Activated T-cell treated with anti-CD3 and anti-CD28 coated beads, Interleukin-2, amount 50 U/mL, for 1 hour (primary cell): Measurements from ENCODE around the gene PPOX.

ENCODE experiments used
- DNase-seq: peaks from one replicate; pipeline ENCODE4 v3.0.0-alpha.2; 2020

The PPOX gene

DNA sequence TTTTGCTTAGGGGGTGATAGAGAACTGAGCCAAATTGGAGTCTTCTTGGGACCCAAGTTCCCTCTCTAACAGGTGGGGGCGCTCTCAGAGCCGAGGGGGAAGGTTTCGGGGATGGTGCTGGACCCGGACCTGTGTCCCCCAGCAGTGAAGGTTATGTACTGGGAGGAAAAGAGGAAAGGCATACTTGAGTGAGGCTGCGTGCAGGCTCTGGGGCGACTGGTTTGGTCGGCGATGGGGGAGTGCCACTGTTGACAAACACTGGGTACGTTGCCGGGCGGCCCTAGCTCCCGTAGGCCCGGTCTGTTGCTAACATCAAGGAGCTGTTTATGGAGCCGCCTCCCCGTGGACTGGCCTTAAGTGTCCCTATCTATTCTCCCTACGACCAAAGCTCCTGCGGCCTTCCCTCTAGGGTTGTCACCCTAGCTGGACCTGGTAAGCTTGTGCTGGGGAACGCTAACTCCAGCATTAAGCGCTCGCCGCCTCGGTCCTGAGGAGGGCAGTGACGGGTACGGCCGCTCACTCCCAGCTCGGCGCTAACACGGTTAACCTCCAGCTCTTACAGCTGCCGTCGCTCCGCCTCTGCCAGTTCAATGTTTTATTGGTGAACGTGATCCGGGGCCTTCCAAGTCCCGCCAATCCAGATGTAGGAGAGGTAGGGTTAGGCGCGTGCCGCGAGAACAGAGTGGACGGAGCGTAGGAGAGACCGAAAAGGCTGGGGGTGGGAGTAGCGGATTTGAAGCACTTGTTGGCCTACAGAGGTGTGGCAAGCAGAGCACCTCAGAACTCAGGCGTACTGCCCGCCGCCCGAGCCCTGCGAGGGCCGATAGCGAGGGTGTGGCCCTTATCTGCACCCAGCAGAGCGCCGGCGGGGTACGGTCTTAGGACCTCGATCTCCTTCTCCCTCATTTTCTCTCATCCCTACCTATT lies at the start of gene PPOX:
PPOX (plus strand) TSS at position 685 of the 927 bp plus-strand sequence. CDS start 422 bp downstream, outside the sequence.
- peak; percentile 86 for DNase-seq

DNA sequence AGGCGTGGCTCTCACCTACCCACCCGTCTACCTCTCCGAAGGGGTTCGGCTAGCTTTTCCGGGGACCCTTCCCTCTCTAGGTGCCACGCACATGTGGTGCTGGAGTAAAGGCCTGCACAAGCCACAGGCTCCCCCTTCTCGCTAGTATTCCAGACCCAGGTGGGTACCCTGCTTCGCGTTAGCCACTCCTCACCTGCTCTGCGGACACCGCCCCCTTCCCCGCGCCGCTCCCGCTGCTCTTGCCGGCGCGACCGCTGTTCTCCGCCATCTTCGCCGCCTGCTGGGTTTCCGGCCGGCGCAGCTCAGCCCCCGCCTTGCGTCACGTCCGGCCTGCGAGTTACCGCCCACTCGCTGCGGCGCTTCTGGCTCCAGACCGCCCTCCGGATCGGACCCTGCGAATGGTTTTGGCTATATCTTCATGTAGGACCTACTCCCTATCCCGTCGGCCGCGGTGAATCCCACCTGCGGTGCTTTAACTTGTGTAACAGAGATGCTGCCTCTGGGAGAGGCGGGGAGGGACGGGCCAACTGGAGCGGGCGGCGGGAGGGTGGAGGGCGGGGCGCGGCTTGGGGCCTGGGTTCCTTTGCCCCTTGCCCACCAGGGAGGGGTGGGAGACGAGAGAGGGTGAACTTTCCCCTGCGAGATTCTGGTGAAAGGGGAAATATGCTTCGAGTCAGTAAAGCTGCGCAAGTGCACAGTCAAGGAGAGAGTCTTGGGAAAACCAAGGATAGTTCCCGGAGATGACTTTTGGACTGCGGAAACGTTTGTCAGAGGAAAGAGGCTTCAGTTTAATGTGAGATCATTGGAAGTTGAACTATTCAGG lies 48.3 kb upstream of the PPOX start, which contains the start of the genes NIT1 and PFDN2:
NIT1 (plus strand) TSS at position 347 of the 823 bp plus-strand sequence; CDS start at position 419, 72 bp downstream.
PFDN2 (minus strand) TSS at position 279 of the 823 bp plus-strand sequence; CDS start at position 268, 11 bp downstream.
- peak; percentile 87 for DNase-seq

DNA sequence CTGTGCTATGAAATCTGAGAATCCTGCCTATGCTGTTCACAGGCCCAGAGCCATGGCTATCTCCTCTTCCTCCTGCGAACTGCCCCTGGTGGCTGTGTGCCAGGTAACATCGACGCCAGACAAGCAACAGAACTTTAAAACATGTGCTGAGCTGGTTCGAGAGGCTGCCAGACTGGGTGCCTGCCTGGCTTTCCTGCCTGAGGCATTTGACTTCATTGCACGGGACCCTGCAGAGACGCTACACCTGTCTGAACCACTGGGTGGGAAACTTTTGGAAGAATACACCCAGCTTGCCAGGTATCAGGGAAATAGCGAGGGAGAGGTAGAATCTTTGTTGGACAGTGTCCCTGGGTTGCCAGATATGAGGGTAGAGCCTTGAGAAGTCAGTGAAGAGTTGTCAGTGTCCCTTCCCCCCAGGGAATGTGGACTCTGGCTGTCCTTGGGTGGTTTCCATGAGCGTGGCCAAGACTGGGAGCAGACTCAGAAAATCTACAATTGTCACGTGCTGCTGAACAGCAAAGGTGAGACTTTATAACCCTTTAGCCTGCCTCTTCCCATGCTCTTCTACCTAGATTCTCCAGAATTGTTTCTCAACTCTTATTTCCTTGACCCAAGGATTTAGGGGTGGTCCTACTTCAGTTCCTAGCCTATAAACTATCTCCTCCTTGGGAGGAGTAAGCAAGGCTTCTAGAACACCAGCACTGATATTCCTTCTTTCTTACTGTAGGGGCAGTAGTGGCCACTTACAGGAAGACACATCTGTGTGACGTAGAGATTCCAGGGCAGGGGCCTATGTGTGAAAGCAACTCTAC lies 46.9 kb upstream of the PPOX start:
- peak; percentile 51 for DNase-seq

DNA sequence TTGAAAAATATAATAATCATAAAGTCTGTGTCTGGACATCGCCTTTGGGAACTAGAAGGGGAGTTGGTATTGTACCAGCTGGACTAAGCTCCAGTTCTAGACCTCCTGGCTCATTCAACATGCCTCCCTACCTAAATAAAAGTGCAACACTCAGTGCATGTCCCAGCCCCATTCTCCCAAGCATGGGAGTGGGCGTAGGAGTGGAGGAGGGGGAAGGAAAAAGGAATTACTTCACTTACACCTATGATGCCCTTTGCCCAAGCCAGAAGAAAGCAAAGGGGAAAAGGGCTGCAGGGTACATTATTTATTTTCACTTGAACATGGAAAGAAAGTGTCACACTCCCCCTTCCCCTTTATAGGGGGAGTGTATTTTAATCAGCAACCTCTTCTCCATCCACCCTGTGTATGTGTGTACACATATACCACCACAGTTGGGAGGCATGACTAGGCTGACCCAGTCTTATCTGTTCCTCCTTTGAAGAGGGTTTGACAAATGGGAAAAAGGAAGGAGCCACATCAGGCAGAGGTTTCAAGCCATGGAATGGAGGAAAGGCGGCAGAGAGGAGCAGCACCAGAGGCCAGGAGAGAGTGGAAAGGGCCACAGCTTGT lies 45.1 kb upstream of the PPOX start:
- DNase-seq = no peak

DNA sequence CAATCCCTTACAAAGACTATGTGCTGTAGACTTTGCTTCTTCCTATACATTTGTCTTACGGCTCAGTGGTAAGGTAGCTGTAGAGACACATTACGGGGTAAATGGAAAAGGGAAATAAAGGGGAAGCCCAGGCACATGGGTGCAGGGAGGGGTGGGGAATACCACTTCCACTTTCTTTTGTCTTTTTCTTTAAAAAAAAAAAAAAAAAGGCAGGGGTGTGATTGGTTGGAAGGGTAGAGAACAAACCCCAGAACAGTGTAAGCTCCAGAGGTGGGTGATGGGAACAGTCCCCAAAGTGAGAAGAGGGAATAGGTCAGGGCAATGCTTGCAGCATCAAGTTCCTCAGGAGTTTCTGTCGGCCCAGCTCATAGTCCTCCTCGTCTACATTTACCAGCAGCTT lies 44.4 kb upstream of the PPOX start:
- DNase-seq = no peak

DNA sequence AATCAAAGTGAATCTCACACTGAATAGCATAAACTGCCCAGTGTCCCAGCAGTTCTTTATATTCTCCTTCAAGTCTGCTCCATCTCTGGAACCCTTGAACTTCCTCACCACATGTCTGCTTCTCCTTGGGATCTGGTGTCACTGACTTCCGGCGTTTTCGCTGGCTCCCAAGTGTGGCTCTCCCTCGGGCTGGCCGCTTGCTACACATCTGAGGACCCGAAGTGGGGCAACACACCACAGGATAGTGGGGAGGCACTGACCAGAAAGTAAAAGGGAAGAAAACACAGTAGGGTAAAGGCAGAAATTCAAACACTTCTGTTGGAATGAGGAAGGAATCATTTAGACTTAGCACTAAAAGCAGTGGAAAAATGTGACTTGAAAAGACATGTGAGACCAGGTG lies 43.3 kb upstream of the PPOX start:
- DNase-seq = no peak

DNA sequence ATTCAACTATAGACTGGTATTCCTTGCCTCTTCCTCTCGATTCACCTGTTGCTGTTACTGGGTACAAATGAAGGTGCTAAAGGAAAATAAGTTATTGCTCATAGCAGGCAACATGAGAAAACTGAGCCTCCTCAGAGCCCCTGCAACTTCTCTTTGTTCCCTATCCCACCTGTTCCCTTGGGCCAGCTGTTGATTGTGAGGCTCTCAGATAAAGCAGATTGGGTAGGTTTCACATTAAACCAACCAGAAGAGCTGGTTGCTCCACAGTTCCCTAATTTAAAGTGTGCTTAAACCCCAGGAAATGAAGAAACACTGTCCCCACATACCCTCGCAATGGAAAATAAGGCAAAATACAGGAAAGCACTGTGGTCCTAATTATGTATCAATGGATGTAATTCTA lies 38.6 kb upstream of the PPOX start:
- no peak for DNase-seq

DNA sequence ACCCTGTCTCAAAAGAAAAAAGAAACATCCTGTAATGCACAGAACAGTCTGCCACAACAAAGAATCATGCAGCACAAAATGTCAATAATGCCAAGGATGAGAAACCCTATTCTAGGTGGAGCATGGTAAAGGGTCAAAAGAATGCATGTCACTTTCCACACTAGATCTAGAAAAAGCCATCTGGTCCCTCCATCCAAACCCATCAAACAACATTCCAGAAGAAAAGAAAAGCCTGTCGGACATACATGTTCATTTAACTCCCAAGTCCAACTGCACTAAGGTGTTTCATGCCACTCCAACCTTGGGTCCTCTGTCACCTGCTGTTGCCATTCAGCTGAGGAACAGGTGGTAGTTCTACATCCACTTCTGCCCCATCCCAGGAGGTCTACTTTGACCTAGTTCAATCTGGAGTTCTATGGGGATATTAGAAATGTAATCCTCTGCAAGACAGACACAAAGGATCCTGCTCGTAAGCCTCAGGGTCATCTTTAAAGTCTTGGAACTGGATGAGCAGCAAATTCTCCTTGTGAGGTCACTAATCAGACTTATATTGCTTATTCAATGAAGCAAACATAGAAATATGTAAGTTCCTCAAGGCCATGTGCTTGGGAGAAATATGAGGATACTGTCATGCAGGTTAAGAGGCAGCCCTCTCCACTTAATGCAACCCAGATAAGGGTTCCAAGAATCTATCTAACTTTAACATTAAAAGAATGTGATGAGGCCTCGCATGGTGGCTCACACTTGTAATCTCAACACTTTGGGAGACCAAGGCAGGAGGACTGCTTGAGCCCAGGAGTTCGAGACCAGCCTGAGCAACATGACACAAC lies 37.4 kb upstream of the PPOX start:
- DNase-seq = no peak

DNA sequence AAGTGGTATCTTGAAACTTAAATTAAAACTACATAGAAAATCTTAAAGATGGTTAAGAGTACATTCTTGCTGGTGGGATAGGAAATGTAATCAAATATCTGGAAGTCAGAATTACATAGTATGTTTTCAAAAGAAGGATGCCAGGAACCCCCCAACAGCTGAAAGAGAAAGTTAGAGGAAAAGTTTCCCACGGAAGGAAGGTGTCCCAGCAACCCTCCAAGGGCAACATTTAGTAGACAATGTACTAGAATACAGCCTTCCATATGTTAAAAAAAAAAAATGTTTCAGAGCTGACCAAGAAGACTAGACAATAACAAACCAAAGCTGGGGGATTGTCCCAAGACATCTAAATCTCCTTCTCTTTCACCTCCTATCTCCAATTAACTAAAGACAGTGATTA lies 36.0 kb upstream of the PPOX start:
- DNase-seq = no peak

DNA sequence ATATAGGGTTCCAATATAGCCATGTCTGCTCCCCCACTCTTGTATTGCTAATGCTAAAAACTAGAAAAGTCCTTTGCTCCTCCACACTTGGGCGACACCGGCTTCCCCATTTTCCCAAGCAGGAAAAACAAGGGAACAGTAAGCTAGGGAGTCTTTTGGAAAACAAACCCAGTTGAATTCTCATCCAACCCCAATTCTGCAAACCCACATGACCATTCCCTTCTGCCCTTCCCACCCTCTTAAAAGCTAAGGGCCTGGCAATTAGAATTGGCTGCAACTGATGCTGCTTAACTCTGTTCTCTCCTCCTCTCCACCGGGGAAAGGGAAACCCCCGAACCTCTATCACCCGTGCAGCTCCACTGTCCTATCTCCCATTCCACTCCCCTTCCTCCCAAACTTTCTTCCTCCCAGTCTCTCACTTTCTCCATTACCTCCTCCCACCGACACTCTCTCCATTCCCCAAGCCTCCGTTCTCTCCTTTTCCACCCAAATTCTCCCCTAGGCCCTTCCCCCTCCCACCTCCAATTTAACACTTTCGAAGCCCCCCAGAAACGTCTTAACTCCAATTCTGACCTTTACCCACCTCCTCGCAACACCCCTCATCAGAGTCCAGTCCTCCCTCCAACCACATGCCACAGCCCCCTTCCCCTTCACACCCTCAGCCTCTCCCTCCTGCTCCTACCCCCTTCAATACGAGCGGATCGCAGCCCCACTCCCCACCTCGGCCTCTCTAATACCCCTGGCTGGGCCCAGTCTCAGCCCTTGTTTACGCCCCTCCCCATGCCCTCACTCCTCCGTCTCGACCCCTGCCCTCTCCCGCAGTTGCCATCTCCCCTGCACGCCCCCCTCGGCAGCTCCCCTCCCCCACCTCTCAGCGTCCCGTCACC lies 34.5 kb upstream of the PPOX start:
- DNase-seq = no peak

DNA sequence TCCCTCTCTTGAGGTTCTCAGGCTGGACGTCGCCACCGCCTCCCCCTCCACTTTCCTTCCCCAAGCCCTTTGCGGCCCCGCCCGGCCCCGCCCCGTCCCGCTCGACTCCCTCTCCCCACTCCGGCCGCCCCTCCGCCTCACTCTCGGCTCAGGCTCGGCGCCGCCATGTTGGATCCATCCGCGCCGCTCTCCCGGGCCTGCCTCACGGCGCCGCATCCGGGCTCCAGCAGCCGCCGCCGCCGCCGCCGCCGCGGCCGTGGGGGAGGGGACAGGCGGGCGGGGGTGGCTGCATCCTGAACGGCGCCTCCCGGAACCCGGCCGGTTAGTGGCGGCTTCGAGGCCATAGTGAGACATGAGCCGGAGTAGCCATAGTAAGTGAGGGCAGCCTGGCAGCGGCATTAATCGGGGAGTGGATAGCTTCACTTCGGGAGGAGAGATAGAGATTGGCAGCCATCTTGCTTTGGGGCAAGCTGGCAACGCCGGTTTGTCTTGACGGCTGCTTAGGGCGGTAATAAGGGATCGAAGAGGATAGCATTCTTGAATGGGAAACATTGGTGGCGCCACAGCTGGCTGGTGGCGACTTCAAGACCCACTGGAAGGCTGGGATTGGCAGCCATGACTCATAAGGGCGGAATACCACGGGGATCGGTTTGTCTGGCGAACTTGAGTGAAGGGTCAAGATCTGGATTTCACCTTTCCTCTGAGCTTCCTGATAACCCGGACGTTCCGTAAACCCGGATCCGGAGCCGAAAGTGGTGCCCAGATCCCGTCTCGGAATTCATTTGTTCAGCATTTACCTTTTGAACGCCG lies 33.6 kb upstream of the PPOX start, which contains the start of gene DEDD:
DEDD (minus strand) TSS at position 258 of the 810 bp plus-strand sequence. CDS start 8,205 bp downstream, outside the sequence.
- peak; percentile 89 for DNase-seq

DNA sequence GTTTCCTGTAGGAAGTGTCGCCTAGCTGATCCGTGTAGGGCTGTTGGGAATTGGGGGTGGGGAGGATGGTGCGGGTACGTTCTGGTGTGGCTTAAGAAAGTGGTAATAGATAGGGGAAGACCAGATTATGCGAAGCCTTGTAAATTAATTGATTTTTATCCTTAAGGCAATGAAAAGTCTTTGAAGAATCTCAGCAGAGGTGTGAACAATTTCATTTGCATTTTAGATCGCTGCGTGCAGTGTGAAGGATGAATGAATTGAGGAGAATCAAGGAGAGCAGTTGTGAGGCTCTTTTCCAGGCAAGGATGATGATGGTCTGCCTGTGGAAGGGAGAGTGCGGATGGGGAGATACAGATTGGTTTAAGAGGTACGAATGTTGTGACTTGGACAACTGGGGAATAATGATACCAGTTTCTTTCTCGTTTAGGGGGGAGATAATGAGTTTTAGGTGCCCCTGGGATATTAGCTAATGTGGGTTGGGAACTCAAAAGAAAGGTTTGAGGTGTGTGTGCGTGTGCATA lies 32.9 kb upstream of the PPOX start:
- no peak for DNase-seq

DNA sequence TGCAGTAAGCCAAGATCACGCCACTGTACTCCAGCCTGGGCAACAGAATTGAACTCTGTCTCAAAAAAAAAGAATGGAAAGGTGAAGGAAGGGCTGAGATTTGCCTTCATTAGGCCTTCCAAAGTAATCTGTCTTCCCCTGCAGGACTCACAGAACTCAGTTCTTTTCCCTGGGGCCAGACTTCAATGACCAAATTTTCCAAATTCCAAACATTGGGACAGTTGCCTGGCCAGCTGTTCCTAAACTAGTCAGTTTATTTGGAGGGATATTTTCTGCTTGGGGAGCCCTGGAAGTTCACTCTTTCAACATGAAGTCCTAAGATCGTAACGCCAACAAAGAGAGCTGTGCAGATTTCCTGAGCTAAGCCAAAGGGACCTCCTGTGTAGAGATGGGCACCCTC lies 28.3 kb upstream of the PPOX start:
- DNase-seq = no peak

DNA sequence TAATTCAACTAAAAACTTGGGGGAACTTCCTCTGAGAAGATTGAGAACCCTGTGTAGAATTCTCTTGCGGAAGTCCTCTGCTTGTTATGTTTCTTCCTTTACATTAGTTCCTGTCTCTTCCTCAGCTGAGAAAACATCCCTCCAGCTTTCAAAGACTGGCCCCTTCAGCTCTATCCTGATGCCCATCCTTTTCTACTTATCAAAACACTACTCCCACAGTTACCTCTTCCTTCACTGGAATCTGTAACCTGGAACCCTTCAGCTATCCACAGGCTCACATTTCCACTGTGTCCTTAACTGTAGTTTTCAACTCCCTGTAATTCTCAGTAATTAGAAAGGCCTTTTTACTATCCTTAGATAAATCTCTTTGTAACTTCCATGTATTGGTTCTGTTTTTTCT lies 27.8 kb upstream of the PPOX start:
- DNase-seq = no peak

DNA sequence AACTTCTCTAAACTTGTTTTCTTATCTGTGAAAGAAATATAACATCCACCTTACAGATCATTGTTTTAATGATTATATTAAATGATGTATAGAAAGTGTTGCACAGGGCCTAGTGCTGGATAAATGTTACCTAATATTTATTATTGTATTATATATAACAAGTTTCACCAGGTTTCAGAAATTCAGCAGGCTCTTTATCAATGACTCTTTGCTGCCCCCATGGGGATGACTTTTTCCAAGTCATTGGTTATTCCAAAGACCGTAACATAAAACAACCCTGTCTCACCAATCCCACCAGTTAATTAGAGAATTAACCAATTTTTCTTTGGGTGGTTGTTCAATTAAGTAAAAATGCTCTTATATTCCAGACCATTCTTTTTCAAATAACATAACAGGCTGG lies 26.5 kb upstream of the PPOX start:
- no peak for DNase-seq

DNA sequence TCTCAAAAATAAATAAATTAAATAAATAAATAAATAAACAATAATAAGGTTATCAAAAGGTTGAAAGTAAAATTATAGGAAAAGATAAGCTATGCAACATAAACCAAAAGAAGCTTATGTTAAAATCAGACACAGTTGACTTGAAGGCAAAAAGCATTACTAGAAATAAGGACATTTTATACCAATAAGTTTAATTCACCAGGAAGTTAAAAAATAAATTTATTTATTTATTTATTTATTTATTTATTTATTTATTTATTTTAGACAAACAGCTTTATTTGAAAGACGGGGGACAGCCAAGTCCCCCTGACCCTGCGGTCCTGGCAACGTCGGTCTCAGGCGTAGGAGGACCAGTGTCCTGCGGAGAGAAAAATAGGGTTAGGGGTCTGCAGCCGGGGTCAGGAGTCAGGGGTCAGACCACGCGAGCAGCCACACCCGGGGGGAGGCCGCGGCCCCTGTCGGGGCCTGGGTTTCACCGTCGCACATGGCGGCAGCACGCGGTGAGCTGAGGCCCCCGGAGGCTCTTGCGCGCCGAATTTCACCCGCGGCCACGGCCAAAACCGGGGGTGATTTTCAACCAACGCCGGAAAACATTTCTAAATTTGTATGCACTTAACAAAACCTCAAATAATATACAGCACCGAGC lies 25.3 kb upstream of the PPOX start:
- DNase-seq = no peak

DNA sequence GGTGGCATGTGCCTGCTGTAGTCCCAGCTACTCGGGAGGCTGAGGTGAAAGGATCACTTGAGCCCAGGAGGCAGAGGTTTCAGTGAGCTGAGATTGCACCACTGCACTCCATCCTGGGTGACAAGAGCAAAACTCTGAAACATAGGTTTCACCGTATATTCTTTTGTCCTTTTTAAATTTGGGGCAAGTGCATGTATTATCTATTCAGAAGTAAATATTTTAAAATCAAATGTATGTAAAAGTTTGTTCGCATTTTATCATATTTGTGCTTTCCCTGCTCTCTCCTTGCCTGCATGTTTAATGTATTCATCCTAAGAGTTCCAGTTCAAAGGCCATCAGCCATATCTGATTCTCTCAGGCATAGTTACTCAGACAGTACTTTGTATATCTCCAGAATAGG lies 20.4 kb upstream of the PPOX start:
- DNase-seq = no peak

DNA sequence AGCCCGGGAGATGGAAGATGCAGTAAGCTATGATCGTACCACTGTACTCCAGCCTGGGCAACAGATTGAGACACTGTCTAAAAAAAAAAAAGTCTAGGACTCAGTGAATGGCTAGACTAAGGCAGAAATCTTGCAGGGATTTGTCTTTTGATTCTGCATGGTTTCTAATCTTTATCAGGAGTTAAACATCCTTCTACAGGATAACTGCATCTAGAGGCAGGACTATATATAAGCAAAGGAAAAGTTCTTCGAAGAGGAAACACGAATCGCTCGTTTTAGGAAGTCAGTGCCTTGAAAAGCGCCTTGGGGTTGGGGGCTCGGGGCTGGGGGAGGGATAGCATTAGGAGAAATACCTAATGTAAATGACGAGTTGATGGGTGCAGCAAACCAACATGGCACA lies 13.1 kb upstream of the PPOX start:
- DNase-seq = no peak
